ENCODE measurements around the gene PHACTR3.

Gene PHACTR3

GRCh38 chr20:59751075-59751711, 146.9 kb downstream of the PHACTR3 start:
- DNase-seq (ENCODE audit: low read depth), result no peak

- DNase-seq (ENCODE audit: low read depth), result no peak
Observed at GRCh38 chr20:59752101-59752586, 147.8 kb downstream of the PHACTR3 start.

GRCh38 chr20:59752704-59753460, 148.5 kb downstream of the PHACTR3 start:
- no peak for DNase-seq (ENCODE audit: low read depth)

GRCh38 chr20:59753836-59754235, 149.5 kb downstream of the PHACTR3 start:
- no peak for DNase-seq (ENCODE audit: low read depth)

- DNase-seq (ENCODE audit: low read depth), result no peak
Observed at GRCh38 chr20:59754551-59754950, 150.2 kb downstream of the PHACTR3 start.

GRCh38 chr20:59756241-59756640, 151.9 kb downstream of the PHACTR3 start:
- DNase-seq (ENCODE audit: low read depth), result no peak

GRCh38 chr20:59764037-59764436, 159.7 kb downstream of the PHACTR3 start:
- no peak for DNase-seq (ENCODE audit: low read depth)

GRCh38 chr20:59765599-59766177, 161.3 kb downstream of the PHACTR3 start:
- no peak for DNase-seq (ENCODE audit: low read depth)

- no peak for DNase-seq (ENCODE audit: low read depth)
Observed at GRCh38 chr20:59767656-59768055, 163.3 kb downstream of the PHACTR3 start.

GRCh38 chr20:59770270-59770669, 165.9 kb downstream of the PHACTR3 start:
- no peak for DNase-seq (ENCODE audit: low read depth)

GRCh38 chr20:59770851-59771250, 166.5 kb downstream of the PHACTR3 start:
- DNase-seq (ENCODE audit: low read depth), result no peak

- no peak for DNase-seq (ENCODE audit: low read depth)
Observed at GRCh38 chr20:59771506-59772372, 167.4 kb downstream of the PHACTR3 start.

GRCh38 chr20:59772373-59772705, 168.0 kb downstream of the PHACTR3 start:
- DNase-seq (ENCODE audit: low read depth), result no peak

- DNase-seq (ENCODE audit: low read depth), result no peak
Observed at GRCh38 chr20:59772931-59773913, 168.9 kb downstream of the PHACTR3 start.

- DNase-seq (ENCODE audit: low read depth), result no peak
Observed at GRCh38 chr20:59774204-59774641, 169.9 kb downstream of the PHACTR3 start.

GRCh38 chr20:59774921-59775686, 170.8 kb downstream of the PHACTR3 start:
- DNase-seq (ENCODE audit: low read depth), result no peak

GRCh38 chr20:59775687-59776055, 171.3 kb downstream of the PHACTR3 start:
- DNase-seq (ENCODE audit: low read depth), result no peak

GRCh38 chr20:59776059-59776603, 171.8 kb downstream of the PHACTR3 start:
- DNase-seq (ENCODE audit: low read depth), result no peak

- DNase-seq (ENCODE audit: low read depth), result no peak
Observed at GRCh38 chr20:59776626-59777330, 172.4 kb downstream of the PHACTR3 start.

Measured in activated T-helper 9 cell treated with anti-CD3 and anti-CD28 coated beads, Interleukin-2, amount 50 U/mL, for 16 hours (primary cell).